ENCODE data around the gene CD9.
"Not testable (repeated sequence)": the region's sequence is repeated elsewhere in the genome, so short reads cannot be mapped to it uniquely, and the experiment has no call there.

The CD9 gene, protein sequence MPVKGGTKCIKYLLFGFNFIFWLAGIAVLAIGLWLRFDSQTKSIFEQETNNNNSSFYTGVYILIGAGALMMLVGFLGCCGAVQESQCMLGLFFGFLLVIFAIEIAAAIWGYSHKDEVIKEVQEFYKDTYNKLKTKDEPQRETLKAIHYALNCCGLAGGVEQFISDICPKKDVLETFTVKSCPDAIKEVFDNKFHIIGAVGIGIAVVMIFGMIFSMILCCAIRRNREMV

DNA sequence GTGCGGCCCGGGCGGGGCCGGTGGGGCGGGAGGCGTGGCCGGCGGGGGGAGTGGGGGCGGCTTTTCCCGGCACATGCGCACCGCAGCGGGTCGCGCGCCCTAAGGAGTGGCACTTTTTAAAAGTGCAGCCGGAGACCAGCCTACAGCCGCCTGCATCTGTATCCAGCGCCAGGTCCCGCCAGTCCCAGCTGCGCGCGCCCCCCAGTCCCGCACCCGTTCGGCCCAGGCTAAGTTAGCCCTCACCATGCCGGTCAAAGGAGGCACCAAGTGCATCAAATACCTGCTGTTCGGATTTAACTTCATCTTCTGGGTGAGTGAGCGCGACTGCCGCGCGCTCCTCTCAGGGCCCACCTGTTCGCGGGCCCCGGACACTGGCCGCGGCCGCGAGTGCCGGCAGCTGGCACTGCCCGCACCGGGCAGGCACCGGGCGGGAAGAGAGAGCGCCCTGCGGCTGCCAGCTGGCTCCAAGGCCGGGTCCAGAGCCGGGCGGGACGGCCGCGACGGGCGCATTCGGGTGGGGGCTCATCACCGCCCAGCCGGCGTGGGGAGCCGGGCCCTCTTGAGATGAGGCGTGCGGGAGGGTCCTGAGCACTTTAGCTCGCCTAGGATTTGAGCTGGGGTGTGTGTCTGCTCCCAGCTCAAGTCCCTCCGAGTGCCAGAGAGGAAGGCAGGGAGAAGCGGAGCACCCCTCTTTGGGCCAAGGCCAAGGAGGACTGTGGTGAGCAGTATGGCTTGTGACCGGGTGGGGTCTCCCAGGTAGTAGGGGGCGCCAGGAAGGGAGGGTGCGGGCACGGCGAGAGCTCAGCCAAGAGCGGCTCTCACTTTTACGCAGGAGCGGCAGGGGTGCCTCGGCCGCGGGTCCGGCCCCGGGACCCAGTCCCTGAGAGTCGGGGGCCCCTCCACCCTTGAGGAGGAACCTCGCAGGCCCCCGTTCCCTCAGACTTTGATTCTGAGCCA is at the start of gene CD9:
Gene CD9, plus strand, starts transcription at position 145 of the 957 bp plus-strand sequence. Its CDS starts 100 bp downstream, at position 245.
- peak; percentile 62 for DNase-seq

DNA sequence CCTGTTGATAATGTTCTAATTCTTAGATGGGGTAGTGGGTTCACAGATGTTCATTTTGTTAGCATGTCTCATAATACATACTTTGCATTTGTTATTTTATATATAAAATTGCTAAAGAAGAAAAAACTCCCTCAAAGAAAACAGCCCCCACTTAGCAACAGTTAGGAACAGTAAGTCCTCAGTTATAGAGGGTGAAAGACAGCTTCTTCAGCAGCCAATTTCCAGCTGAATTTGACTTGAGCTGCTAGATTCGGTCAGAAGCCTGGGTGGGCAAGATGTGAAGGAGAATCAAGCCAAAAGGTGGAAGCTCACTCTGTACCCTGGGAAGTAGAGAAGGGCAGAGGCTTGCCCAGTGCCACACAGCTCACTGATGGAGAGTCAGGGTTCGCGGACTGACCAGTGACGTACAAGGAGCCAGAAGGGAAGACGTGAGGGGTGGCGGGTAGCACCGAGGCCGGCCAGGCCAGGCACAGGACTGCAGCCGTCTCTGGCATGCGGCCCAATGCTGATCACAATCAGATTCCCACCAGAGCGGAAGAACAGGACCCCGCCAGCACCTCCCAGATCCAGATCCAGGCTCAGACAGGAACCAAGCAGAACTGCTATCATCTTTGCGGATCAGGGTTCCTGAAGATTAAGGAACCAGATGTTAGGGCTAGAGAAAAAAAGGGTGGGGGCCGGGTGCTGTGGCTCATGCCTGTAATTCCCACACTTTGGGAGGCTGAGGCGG is 45.3 kb upstream of the CD9 start:
- no peak for DNase-seq

DNA sequence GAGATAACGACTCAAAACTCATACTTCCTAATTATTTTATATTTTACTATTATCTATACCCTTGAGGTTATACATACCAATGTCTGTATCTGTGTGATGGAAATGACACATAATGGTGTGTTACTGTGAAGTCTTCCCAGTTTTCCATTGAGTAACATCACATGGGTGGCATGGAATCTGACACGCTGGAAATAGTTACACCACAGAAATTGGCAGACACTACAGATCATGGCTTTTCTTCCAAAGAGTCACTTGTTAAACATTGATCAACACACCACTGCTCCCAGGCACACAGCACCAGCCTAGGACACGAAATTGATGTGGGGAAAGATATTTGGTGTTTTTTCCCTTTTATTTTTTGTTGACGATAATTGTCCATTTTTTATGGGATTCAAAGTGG is 42.7 kb upstream of the CD9 start:
- no peak for DNase-seq

DNA sequence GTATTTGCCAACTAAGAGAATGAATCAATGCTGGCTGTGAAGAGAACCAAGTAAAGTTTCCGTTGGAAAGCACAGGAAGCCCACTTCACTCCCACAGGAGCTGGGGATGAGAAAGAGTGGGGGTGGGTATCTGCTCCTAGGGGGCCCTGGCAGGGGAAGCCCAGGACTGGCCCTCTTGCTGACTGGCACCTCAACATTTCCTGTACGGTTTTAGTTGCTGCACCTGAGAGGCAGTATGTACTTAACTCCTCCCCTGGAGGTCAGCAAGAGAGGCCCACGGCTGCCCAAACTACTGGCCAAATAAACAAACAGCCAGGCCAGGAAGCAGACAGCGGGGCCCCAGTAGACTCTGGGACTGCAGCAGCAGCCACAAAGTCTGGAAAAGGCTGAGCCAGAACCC is 41.9 kb upstream of the CD9 start:
- no peak for DNase-seq

DNA sequence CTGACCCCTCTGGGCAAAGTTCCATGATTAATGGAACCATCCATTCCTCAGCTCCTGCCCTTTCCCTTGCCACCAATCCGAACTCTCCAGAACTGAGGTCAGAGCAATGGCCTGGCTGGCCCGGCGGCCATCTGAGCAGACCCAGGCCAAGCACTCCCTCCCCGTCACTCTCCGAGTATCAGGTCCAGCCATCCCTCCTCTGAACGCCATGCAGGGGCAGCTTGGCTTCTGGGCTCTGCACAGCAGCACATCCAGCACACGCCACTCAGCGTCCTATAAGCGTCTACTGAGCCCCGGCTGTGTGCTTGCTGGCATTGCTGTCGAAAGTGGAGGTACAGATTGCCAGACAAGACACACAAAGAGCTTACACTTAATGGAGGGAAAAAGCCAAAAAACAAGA is 41.5 kb upstream of the CD9 start:
- no peak for DNase-seq

DNA sequence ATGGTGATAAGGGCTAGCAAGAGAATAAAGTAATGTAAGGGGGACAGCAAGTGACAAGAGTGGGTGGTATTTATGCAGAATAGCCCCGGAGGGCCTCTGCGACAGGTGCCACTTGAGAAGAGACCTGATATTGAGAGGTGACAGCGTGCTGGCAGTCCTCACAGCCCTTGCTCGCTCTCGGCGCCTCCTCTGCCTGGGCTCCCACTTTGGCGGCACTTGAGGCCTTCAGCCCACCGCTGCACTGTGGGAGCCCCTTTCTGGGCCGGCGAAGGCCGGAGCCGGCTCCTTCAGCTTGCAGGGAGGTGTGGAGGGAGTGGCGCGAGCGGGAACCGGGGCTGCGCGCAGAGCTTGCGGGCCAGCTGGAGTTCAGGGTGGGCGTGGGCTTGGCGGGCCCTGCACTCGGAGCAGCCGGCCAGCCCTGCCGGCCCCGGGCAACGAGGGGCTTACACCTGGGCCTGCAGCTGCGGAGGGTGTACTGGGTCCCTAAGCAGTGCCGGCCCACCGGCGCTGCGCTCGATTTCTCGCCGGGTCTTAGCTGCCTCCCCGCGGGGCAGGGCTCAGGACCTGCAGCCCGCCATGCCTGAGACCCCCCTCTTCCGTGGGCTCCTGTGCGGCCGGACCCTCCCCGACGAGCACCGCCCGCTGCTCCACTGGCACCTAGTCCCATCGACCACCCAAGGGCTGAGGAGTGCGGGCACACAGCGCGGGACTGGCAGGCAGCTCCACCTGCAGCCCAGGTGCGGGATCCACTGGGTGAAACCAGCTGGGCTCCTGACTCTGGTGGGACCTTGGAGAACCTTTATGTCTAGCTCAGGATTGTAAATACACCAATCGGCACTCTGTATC is 40.8 kb upstream of the CD9 start:
- DNase-seq, result not testable (repeated sequence)

DNA sequence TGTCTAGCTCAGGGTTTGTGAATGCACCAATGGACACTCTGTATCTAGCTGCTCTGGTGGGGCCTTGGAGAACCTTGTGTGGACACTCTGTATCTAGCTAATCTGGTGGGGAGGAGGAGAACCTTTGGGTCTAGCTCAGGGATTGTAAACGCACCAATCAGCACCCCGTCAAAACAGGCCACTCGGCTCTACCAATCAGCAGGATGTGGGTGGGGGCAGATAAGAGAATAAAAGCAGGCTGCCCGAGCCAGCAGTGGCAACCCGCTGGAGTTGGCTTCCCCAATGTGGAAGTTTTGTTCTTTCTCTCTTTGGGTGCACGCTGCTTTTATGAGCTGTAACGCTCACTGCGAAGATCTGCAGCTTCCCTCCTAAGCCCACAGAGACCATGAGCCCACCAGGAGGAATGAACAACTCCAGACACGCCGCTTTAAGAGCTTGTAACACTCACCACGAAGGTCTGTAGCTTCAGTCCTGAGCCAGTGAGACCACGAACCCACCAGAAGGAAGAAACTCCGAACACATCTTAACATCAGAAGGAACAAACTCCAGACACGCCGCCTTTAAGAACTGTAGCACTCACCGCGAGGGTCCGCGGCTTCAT is 40.1 kb upstream of the CD9 start:
- not testable (repeated sequence) for DNase-seq

DNA sequence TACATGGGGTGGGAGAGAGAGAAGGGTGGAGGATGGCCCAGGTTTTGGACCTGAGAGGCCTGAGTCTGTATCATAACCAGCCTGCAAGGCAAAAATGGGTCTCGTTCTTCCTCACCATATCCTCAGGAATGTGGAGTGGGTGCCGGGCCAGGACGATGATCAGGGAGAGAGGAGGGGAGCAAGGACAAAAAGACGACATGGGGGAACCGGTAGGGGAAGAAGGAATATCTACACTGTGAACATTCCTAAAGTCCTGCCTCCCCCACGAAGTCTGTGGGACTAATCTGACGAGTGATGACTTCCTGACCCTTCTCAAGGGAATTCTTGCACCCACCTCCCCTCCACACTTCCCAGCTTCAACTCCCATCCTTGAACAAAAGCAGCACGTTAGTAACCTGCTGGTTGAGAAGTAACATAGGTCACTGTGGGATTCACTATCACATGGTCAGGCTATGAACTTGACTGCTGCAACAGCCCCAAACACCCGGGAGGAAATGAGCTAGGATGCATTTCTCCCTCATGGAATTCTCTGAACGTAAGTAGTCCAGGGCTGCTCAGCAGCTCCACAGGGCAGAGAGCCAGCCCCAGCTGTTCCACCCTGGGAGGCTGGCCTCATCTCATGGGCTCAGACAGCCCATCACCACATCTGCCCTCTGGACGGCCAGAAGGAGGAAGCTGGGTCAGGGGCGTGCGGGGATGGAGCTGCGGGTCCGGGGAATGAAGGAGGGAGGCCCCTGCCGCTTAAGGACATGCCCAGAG is 38.9 kb upstream of the CD9 start:
- DNase-seq, result no peak

DNA sequence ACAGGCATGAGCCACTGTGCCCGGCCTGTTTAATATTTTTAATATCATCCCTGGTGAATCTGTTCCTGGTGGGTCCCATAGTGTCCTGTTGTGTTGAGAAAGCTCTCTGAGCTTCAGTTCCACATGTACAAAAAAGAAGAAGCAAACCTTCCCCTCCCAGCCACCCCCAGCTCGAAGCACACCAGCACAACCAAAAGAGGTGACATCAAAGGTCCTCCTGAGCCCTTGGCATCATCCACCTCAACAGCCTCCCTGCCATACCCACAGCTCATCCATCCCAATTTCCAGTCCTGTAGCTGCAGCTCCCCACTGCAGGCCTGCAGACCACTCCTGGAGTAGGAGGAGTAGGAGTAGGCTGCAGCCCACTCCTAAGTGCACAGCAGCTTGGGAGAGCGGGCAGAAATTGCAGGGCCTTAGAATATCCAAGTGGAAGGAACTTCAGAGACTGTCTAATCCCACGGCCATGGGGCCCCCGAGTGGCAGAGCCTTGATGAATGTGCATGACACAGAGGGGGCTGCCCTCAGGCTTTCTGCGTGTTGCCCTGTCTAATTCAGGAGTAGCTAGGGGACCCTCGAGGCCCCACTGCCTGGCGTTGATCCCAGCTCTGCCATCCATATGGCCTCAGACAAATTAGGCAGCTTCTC is 36.7 kb upstream of the CD9 start:
- DNase-seq, result no peak

DNA sequence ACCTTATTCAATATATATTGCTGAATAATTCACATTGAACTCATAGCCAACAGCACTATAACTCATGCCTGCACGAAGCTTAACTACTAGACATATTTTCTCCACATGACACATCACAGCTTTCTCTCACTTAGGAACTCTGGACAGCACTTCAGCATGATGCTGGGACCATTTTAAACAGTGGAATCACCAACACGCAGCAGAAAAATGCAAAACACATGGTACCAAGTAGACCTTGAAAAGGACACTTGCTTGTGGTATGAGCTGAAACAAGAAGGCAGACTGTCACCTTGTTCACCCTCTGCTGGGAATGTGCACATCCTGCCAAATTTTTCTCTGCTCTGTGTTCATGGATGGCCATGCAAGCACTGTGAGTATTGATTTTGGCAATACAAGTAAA is 34.8 kb upstream of the CD9 start:
- no peak for DNase-seq

DNA sequence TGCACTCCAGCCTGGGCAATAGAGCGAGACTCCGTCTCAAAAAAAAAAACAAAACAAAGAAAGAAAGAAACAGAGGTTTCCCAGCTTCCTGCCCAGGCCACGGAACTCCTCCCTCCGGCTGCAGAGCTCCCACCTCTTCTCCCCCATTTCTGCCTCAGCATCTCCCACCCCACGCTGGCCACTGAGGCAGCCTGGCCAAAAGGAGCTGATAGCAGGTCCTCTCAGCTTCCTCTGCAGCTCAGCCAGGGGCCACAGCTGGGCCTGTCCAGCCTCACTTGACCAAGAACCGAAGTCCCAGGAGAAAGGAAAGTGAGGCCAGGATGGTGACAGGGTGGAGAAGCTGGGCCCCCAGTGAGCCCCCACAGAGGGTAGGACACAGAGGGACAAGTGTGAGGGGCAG is 33.4 kb upstream of the CD9 start:
- DNase-seq, result no peak

DNA sequence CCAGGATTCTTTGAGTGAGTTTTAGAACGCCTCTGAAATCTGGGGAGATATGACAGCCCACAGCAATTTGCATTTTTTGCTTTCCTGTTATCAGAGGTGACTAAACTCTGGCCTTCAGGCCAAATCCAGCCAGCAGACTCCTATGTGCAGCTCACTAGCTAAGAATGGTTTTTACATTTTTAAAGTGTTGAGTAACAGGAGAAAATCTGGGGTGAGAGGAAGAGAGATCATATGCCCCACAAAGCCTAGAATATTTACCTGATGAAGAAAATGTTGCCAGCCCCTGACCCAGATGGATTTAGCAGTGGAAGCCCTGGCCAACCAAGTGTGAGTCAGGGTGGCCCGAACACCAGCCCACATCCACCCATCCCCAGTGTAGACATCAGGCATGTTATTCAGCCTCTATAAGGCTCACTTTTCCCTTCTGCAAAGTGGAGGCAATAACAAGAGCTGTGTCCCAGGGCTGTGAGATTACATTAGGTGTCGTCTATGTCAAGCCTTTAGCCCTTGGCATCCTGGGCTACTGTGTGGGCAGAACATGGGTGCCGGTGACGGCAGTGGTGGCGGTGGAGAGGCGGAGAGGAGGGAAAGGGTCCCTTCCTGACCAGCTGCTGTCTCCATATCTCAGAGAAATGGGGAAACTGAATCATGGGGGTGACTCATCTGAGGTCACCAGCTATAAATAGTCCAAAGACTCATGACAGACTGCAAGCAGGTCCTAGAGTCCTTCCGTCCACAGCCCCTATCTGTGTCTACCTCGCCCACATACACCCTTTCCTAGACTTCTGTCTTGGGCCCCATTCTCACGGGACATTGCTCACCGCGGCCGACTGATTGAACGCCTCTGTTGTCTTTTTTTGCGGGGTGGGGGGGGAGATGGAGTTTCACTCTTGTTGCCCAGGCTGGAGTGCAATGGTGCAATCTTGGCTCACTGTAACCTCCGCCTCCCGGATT is 32.6 kb upstream of the CD9 start:
- no peak for DNase-seq

DNA sequence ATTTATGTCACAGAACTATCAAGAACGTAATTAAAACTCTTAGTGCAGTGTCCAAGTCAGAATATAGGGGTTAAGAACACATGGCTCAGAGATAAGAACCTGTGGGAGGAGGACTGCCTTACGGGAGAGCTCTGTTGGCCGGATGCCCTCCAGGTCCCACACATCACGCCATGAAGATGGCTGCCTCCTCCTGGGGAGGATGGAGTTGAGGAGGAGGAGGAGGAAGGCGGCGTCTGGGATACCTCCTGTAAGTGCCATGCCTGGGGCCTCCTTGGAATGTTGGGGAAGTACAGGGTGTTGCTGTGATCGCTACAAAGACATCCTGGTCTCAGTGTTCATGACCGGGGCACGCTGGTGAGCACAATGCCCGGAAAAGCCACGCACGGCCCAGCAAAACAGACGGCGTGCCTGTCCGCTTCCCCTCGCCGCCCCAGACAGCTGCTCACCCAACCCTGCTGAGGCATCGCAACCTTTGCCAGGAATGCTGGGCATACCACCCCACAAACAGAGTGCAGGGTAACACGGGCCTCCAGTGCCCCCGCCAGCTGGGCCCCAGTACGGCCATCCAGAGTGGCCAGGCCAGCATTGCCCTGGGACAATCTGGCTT is 28.7 kb upstream of the CD9 start:
- no peak for DNase-seq

DNA sequence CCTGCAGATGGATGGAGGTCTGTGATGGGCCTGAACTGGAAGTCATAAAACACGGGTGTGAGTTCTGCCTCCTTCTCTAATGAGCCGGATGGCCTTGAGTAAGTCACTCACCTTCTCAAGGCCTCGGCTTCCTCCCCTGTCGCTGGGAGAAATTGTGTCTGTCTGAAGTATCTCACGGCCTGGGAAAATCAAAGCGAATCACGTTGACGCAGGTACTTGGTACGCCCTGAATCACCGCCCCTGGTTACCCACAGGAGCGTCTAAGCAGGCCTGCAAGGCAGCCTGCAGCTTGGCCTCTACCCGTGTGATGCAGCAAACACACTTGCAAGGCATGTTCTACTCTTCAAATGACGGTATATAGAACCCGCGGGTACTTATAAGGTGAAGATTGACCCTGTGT is 28.1 kb upstream of the CD9 start:
- no peak for DNase-seq

DNA sequence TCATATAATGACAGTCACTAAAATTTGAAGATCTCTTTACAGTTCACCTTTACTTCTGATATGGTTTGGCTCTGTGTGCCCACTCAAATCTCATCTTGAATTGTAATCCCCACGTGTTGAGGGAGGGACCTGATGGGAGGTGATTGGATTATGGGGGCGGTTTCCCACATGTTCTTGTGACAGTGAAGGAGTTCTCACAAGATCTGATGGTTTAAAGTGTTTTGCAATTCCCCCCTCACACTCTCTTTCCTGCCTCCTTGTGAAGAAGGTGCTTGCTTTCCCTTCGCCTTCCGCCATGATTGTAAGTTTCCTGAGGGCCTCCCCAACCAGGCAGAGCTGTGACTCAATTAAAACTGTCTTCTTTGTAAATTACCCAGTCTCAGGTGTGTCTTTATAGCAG is 27.3 kb upstream of the CD9 start:
- DNase-seq, result no peak

DNA sequence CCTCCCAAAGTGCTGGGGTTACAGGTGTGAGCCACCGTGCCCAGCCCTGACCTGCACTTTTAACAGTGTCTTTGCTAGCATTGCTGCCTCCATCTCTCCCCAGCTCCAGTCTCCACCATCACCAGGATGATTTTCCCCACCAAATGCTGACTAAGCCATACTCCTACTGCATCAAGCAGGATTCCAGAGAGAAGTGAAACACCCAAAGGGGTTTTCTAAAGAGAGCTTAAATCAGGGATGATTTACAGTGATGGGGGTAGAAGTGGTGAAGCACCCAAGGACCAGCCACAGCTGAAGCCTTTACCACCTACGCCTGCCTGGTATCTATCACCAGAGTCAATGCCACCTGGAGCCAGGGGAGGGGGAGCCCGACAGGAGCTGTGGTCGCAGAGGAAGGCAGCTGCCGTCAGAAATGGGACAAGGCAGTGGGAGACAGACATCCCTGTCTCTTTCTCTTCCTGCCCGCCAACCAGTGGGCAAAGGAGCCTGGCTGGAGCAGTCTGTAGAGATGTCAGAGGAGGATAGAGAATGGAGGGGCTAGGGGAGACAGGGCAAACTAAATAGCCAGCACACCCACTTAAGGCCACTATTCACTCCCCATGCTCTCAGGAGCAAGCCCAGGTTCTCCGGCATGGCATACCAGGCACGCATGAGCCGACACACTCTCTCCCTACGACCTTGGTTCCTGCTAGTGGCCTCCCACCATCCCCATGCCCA is 22.4 kb upstream of the CD9 start:
- DNase-seq, result no peak

DNA sequence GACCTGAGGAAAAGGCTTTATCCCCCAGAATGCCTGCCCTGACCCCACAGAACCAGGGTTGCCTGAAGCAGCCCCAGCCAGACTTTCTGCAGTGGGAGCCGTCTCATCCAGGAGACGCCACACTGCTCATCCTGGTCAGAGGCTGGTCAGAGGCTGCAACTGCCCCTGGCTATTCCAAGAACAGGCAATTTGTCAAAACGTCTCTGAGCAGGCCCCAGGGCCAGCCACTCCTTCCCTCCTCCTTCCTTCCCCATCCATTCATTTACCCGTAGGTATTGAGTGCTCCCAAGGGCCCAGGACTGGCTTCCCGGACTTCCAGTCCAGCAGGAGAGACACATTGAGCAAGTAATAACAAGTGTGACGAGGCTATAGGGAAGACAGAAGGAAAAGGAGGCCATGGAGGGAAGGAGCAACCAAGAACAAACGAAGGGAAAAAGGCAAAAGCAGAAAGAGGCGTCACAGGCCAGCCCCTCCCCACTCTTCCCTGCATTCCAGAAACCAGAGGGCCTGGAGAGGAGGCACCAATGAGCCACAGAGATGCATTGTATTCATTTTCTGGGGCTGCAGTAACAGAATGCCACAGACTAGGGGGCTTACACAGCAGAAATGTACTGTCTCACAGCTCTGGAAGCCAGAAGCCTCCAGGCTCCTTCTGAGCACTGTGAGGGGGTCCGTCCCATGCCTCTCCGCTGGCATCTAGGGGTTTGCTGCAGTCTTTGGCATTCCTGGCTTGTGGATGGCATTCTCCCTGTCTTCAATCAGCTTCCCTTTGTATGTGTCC is 21.0 kb upstream of the CD9 start:
- DNase-seq, result no peak
